ENCODE data around the gene MIER1. TPM values are rescaled to one million over a fixed set of nuclear protein-coding genes. Genes with fewer than 3 reads are reported as not detected.

The MIER1 gene
- total RNA-seq, 1 donor from 2014 or later = 43.5 TPM

DNA sequence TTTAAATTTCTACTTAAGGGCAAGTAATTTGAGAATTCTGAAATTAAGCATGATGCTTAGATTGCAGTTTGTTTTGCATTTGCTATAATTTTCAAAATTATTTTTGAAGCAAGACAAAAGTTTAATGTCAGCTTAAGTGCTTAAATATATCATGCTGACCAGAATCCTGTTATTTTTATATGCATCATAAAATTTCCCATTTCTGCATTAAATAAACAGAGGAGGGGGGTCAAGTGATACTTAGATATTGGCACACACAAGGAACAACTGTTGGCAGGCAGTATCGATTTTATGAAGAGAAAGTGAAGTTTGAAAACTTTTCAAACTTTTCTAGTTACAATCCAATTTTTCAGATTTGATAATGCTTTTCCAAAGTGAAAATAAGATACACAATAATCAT, 61.0 kb downstream of the MIER1 start:
- Mint-ChIP-seq H3K4me3 (no peak overlapping the region), H3K36me3 (peaks cover 15% of the 10 kb centered on the region)
- TF ChIP-seq, protein P1, sequence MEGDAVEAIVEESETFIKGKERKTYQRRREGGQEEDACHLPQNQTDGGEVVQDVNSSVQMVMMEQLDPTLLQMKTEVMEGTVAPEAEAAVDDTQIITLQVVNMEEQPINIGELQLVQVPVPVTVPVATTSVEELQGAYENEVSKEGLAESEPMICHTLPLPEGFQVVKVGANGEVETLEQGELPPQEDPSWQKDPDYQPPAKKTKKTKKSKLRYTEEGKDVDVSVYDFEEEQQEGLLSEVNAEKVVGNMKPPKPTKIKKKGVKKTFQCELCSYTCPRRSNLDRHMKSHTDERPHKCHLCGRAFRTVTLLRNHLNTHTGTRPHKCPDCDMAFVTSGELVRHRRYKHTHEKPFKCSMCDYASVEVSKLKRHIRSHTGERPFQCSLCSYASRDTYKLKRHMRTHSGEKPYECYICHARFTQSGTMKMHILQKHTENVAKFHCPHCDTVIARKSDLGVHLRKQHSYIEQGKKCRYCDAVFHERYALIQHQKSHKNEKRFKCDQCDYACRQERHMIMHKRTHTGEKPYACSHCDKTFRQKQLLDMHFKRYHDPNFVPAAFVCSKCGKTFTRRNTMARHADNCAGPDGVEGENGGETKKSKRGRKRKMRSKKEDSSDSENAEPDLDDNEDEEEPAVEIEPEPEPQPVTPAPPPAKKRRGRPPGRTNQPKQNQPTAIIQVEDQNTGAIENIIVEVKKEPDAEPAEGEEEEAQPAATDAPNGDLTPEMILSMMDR (IDR thresholded peaks at IDR 0.05) = no peak
- TF ChIP-seq EZH2 (IDR thresholded peaks at IDR 0.05) (no peak), EZH2phosphoT487 (IDR thresholded peaks at IDR 0.05) (no peak)

DNA sequence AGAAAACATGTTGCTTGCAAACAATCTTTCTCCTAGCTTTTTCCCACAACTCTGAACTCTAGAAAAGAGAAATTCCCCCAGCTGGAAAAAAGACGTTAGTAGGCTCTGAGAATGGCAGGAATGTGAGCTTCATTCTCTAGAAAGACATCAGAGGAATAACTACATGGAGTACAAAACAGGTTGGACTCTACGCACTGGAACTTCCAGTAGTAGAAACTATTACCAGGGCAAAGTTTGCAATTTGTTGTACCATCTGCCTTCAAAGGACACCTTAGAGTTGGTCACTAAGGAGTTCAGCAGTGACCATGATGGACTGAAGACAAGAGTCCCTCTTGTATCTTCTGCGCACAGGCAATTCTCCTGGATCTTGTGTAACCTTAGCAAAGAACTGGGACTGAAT, 68.3 kb downstream of the MIER1 start:
- Histone ChIP-seq H3K4me2 (no peak overlapping the region), H3K27ac (no peak overlapping the region), H3K36me3 (no peaks in the 10 kb centered on the region), H3K9ac (no peak overlapping the region), H2AFZ (replicated peaks) (no peak overlapping the region), H3F3A (ENCODE audit: low read depth) (no peaks in the 10 kb centered on the region), H3K4me1 (no peaks in the 10 kb centered on the region), H3K9me3 (ENCODE audit: low read depth) (no peaks in the 10 kb centered on the region), H3K27me3 (no peaks in the 10 kb centered on the region), H3K4me3 (no peak overlapping the region), H3K79me2 (ENCODE audit: low read depth) (no peaks in the 10 kb centered on the region), H4K20me1 (ENCODE audit: low read depth) (no peaks in the 10 kb centered on the region)
- Mint-ChIP-seq H3K36me3 (peaks cover 4% of the 10 kb centered on the region), H3K4me1 (no peaks in the 10 kb centered on the region), H3K9me3 (no peaks in the 10 kb centered on the region), H3K4me3 (no peak overlapping the region), H3K27ac (no peak overlapping the region), H3K27me3 (ENCODE audit: insufficient read depth, low read depth) (peaks cover 2% of the 10 kb centered on the region)
- DNase-seq (ENCODE audit: low spot score) = no peak
- TF ChIP-seq EZH2phosphoT487 (IDR thresholded peaks at IDR 0.05) = no peak

More for the DNA sequence above, 61.0 kb downstream of the MIER1 start:
- no peak overlapping the region for H3K4me3 ChIP-seq
- H3K4me2 ChIP-seq = no peak overlapping the region
- Mint-ChIP-seq H3K27ac (no peak overlapping the region), H3K27me3 (ENCODE audit: insufficient read depth, low read depth) (no peaks in the 10 kb centered on the region), H3K9me3 (no peaks in the 10 kb centered on the region), H3K4me1 (no peaks in the 10 kb centered on the region)
- no peak overlapping the region for H2AFZ ChIP-seq (replicated peaks)
- H3K36me3 ChIP-seq = peaks cover 10% of the 10 kb centered on the region
- no peak overlapping the region for H3K9ac ChIP-seq
- no peaks in the 10 kb centered on the region for H3K79me2 ChIP-seq (ENCODE audit: low read depth)
- no peaks in the 10 kb centered on the region for H3K4me1 ChIP-seq
- no peak overlapping the region for H3K27ac ChIP-seq
- H3K27me3 ChIP-seq = no peaks in the 10 kb centered on the region
- DNase-seq (ENCODE audit: low spot score) = no peak
- no peaks in the 10 kb centered on the region for H4K20me1 ChIP-seq (ENCODE audit: low read depth)
- H3F3A ChIP-seq (ENCODE audit: low read depth) = no peaks in the 10 kb centered on the region
- H3K9me3 ChIP-seq (ENCODE audit: low read depth) = no peaks in the 10 kb centered on the region

DNA sequence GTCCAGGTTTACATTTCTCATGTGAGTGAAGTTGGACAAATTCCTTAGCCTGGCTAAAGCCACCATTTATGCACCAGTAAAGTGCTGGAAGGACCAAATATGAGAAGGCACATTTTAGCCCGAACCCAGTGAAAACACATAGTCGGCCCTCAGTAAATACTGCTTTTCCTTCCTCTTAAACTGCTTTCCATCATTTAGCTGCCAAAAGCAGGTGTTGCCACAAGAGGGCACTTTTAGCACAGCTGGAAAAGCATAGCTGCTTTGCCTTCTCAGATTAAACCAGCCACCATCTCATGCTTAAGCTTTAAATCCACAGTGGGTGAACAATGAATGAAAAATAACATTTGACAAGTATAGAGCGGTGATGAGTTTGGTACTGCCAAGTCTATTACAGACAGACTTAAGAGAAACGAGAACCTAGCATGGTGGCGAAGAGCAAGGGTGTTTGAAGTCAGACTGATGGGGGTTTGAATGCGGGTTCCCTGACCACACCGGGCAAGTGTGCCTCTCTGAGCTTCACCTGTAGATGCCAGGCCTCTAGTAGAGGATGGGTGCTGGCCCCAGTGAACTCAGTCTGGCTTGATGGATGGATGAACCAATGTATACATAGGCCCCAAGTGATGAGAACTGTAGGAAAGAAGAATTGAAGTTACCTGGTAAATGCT, 71.4 kb downstream of the MIER1 start:
- Mint-ChIP-seq H3K4me1 (peaks cover 2% of the 10 kb centered on the region), H3K9me3 (no peaks in the 10 kb centered on the region), H3K27ac (no peak overlapping the region), H3K27me3 (ENCODE audit: insufficient read depth, low read depth) (peaks cover 2% of the 10 kb centered on the region), H3K36me3 (peaks cover 6% of the 10 kb centered on the region), H3K4me3 (no peak overlapping the region)
- Histone ChIP-seq H3K27me3 (no peaks in the 10 kb centered on the region), H3K9ac (no peak overlapping the region), H2AFZ (replicated peaks) (no peak overlapping the region), H3K79me2 (ENCODE audit: low read depth) (no peaks in the 10 kb centered on the region), H3F3A (ENCODE audit: low read depth) (no peaks in the 10 kb centered on the region), H3K9me3 (ENCODE audit: low read depth) (no peaks in the 10 kb centered on the region), H3K36me3 (no peaks in the 10 kb centered on the region), H3K4me3 (no peak overlapping the region), H3K27ac (no peak overlapping the region), H3K4me2 (no peak overlapping the region), H3K4me1 (no peaks in the 10 kb centered on the region), H4K20me1 (ENCODE audit: low read depth) (no peaks in the 10 kb centered on the region)
- peak; percentile 78 for DNase-seq (ENCODE audit: low spot score)
- TF ChIP-seq EZH2phosphoT487 (IDR thresholded peaks at IDR 0.05) = no peak
- TF ChIP-seq, protein P1 (IDR thresholded peaks at IDR 0.05) = peak; percentile 91

DNA sequence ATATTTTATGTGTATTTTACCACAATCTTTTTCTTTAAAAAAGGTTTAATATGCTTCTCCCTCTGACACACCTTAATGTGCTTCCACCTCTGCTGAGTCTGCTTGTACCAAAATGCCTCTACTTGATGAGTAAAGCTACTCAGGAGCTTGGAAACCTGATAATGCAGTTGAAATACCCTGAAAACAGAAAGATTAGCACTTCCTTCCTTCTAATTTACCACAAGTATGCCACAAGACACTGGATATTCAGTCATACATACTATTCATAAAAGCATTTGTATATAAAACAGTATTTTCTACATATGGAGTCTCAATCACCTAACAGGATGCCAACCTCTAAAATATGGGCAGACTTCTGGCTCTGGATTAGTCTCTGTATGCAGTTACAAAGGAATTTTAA, 74.2 kb downstream of the MIER1 start:
- DNase-seq (ENCODE audit: low spot score) = no peak
- Histone ChIP-seq H3K27me3 (no peaks in the 10 kb centered on the region), H3K4me1 (no peaks in the 10 kb centered on the region), H2AFZ (replicated peaks) (no peak overlapping the region), H3K9ac (no peak overlapping the region), H3K9me3 (ENCODE audit: low read depth) (no peaks in the 10 kb centered on the region), H4K20me1 (ENCODE audit: low read depth) (no peaks in the 10 kb centered on the region), H3K79me2 (ENCODE audit: low read depth) (no peaks in the 10 kb centered on the region), H3K36me3 (no peaks in the 10 kb centered on the region), H3K4me2 (no peak overlapping the region), H3F3A (ENCODE audit: low read depth) (no peaks in the 10 kb centered on the region), H3K27ac (no peak overlapping the region), H3K4me3 (no peak overlapping the region)
- Mint-ChIP-seq H3K4me1 (peaks cover 5% of the 10 kb centered on the region), H3K36me3 (peaks cover 17% of the 10 kb centered on the region), H3K27me3 (ENCODE audit: insufficient read depth, low read depth) (no peaks in the 10 kb centered on the region), H3K4me3 (no peak overlapping the region), H3K27ac (no peak overlapping the region), H3K9me3 (no peaks in the 10 kb centered on the region)
- TF ChIP-seq EZH2 (IDR thresholded peaks at IDR 0.05) (no peak), EZH2phosphoT487 (IDR thresholded peaks at IDR 0.05) (no peak)
- TF ChIP-seq, protein P1 (IDR thresholded peaks at IDR 0.05) = no peak

All from neural progenitor cell (in vitro differentiated cells).